ENCODE data around the gene NAA30.

Gene NAA30

GRCh38 chr14:57400556-57401494, 10.4 kb downstream of the NAA30 start:
- no peak for DNase-seq (ENCODE audit: low read depth)

- DNase-seq (ENCODE audit: low read depth) = no peak
Observed at GRCh38 chr14:57401501-57401900, 11.1 kb downstream of the NAA30 start.

- peak; percentile 16 for DNase-seq (ENCODE audit: low read depth)
Observed at GRCh38 chr14:57402173-57402852, 11.9 kb downstream of the NAA30 start.

- DNase-seq (ENCODE audit: low read depth) = no peak
Observed at GRCh38 chr14:57403521-57403864, 13.1 kb downstream of the NAA30 start.

DNA sequence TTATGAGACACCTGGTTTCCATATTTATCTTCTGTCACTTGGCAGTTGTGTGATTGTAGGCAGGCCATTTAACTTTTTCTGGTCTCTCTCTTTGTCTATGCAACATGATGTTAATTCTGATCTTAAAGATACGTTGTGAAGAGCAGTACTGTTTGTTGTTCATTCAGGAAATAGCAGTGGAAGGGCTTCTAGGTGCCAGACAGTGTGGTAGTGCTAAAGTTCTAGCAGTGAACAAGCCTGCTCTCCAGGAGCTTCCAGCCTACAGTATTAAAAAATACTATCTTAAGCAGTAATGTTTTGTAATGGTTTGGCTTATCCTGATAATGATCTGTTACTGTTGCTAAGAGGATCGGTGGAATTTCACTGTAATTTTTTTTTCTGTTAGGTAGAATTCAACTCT, 15.2 kb downstream of the NAA30 start:
- DNase-seq (ENCODE audit: low read depth) = no peak

DNA sequence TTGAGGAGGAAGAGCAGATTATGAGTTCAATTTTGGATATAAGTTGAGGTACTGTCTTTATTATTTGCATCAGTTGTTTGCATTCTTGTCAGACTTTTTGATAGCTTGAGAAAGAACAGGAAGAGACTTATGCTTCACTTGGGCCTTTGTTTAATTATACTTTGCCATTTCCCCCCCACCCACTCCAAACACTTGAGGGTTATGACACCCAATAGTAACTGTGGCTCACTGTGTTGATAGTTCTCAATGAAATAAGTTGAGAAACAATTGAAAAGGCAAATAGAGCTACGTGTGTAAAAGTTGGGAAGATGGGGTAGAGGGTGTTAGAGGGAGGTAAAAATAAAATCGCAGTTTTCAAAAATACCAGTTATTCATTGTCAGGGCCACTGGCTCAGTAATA, 17.7 kb downstream of the NAA30 start:
- DNase-seq (ENCODE audit: low read depth) = no peak

DNA sequence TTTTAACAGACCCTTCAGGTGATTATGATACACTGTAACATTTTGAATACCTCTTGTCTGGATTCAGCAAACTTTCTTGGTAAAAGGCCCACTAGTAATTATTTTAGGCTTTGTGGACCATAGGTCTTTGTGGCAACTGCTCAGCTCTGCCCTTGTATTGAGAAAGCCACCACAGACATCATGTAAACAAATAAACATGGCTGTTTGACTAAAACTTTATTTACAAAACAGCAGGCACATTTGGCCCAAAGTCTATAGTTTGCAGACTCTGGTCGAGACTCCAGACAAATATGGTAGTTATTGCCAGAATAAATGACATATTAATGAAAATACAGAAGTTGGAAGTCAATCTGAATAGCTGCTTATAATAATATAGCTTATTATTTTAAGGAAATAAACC, 18.2 kb downstream of the NAA30 start:
- no peak for DNase-seq (ENCODE audit: low read depth)

GRCh38 chr14:57412341-57412740, 22.0 kb downstream of the NAA30 start:
- no peak for DNase-seq (ENCODE audit: low read depth)

DNA sequence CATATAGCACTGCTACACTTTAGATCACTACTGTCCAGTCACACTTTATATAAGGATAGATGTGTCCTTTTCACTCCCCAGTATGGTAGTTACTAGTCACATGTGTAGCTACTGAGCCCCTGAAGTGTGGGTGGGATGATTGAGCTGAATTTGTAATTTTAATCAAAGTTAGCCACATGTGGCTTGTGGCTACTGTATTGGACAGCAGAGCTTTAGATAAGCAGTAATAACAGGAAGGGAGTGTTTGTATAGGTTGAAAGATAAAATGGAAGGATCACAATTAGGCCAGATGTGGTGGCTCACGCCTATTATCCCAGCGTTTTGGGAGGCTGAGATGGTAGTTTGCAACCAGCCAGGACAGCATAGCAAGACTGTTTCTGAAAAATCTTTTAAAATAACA, 23.5 kb downstream of the NAA30 start:
- no peak for DNase-seq (ENCODE audit: low read depth)

- no peak for DNase-seq (ENCODE audit: low read depth)
Observed at GRCh38 chr14:57417228-57417627, 26.8 kb downstream of the NAA30 start.

- no peak for DNase-seq (ENCODE audit: low read depth)
Observed at GRCh38 chr14:57418999-57419398, 28.6 kb downstream of the NAA30 start.

DNA sequence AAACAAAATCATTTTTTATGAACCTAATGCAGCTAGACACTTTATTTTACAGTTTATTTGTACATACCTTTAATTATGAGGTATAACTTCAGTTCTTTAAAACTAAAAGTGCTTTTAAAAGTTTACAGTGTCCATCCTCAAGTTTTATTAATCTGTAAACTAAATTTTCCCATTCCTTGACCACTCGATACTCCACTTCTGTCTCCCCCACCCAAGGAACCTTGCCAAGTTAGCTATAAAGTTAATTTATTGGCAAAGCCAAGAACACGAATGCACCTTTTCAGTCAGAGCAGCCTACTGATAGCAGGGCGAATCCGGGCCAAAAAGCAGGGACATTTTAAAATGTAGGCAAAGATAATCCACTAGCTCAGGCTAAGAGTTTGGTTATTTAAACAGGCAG, 29.6 kb downstream of the NAA30 start:
- no peak for DNase-seq (ENCODE audit: low read depth)

DNA sequence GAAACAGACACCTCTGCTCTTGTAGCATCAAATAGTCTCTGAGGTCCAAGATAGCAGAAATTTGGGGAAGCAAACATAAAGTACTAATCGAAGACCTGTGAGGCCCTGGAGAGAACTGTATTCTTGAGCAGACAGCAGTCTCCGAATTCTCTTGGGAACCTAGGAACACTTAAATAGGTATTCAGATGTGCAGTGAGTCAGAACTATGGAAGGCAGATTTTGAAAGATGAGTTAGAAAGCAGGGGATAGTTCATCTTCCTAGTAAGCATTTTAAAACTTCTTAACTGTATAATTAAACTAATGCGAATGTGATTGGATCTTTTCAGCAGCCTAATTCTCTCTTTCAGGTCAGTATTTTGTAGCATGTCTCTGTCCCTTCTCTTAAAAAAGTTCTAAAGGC, 30.6 kb downstream of the NAA30 start:
- no peak for DNase-seq (ENCODE audit: low read depth)

DNA sequence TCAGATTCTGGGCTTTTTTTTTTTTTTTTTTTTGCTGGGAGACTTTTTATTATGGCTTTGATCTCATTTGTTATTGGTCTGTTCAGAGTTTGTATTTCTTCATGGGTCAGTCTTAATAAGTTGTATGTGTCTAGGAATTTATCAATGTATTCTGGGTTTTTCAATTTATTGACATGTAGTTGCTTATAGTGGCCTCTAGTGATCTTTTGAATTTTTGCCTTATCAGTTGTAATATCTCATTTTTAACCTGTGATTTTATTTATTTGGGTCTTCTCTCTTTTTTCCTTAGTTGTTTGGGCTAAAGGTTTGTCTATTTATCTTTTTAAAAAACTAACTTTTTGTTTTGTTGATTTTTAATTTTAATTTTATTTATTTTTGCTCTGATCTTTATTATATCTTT, 45.5 kb downstream of the NAA30 start:
- DNase-seq (ENCODE audit: low read depth) = no peak

GRCh38 chr14:57461777-57462320, 71.5 kb downstream of the NAA30 start:
- DNase-seq (ENCODE audit: low read depth) = no peak

DNA sequence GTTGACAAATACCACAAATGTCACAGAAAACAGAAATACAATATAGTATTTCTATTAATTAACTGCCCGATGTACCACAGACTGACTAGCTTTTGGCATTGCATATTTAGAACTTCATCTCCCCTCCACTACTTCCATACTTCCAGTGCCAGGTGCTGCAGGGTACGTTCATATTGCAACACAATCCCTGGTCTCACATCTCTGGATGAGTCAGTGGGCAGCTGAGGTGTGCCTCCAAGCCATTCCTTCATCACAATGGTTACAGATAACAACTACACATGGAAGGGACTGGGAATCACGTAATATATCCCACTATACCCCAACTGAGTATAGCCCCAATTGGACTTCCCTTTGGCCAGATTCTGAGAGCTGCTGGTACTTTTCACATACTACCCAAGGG, 72.2 kb downstream of the NAA30 start:
- DNase-seq (ENCODE audit: low read depth) = no peak

GRCh38 chr14:57464008-57464730, 73.8 kb downstream of the NAA30 start:
- no peak for DNase-seq (ENCODE audit: low read depth)
